Measurements from ENCODE around the gene VAT1L. TPM values are rescaled to one million over a fixed set of nuclear protein-coding genes. Genes with fewer than 3 reads are reported as not detected.

VAT1L gene
- total and polyA plus RNA-seq, 9 donors = 0.05 to 2.3 (median 0.23) TPM

GRCh38 chr16:77820340-77820739 lies 32.0 kb downstream of the VAT1L start:
- no peaks in the 10 kb centered on the region for H3K27me3 ChIP-seq
- no peak overlapping the region for H3K4me3 ChIP-seq
- H3K9me3 ChIP-seq = no peaks in the 10 kb centered on the region
- no peak overlapping the region for H3K27ac ChIP-seq
- intact Hi-C loops (cut with DNase I) = no loop called here
- no peak for DNase-seq
- no peak for TF ChIP-seq EP300 (IDR thresholded peaks at IDR 0.05)
- no peak for TF ChIP-seq CTCF (IDR thresholded peaks at IDR 0.05)
- TF ChIP-seq POLR2A (IDR thresholded peaks at IDR 0.05) = no peak
- no peaks in the 10 kb centered on the region for H3K4me1 ChIP-seq (ENCODE audit: insufficient read depth)
- WGBS, 3 donors = 67 to 76% (median 74%) methylated on average over 3 of the region's 3 CpGs
- no peaks in the 10 kb centered on the region for H3K36me3 ChIP-seq

DNA sequence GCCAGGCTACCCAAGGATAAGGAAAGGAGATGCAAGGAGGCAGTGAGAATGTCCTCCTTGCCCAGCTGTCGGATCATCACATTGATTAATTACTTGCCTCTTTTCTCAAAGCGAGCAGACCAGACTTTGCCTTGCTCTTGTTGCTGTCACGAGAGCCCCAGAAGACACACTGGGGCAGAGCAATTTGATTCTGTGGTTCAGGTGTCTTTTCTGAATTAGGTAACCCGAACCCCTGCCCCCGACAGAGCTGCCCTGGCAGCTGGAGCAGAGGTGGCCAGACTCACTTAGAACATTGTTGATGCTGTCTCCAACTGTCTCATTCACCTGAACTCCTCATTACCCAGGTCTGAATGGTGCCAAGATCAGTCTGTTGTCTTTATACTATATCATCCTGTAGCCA lies 34.3 kb downstream of the VAT1L start:
- H3K27ac ChIP-seq = no peak overlapping the region
- intact Hi-C loops (cut with DNase I) = no loop called here
- no peaks in the 10 kb centered on the region for H3K9me3 ChIP-seq
- WGBS, 3 donors = 63 to 73% (median 68%) methylated on average over 5 of the region's 5 CpGs
- no peak for TF ChIP-seq CTCF (IDR thresholded peaks at IDR 0.05)
- TF ChIP-seq EP300 (IDR thresholded peaks at IDR 0.05) = no peak
- no peak for TF ChIP-seq POLR2A (IDR thresholded peaks at IDR 0.05)
- no peak overlapping the region for H3K4me3 ChIP-seq
- H3K4me1 ChIP-seq (ENCODE audit: insufficient read depth) = no peaks in the 10 kb centered on the region
- no peaks in the 10 kb centered on the region for H3K27me3 ChIP-seq
- DNase-seq = no peak
- no peaks in the 10 kb centered on the region for H3K36me3 ChIP-seq

GRCh38 chr16:77823067-77823466 lies 34.7 kb downstream of the VAT1L start:
- H3K27me3 ChIP-seq = no peaks in the 10 kb centered on the region
- H3K36me3 ChIP-seq = no peaks in the 10 kb centered on the region
- H3K9me3 ChIP-seq = no peaks in the 10 kb centered on the region
- no peaks in the 10 kb centered on the region for H3K4me1 ChIP-seq (ENCODE audit: insufficient read depth)
- no peak overlapping the region for H3K4me3 ChIP-seq
- intact Hi-C loops (cut with DNase I) = no loop called here
- no peak for DNase-seq
- TF ChIP-seq EP300 (IDR thresholded peaks at IDR 0.05) (no peak), POLR2A (IDR thresholded peaks at IDR 0.05) (no peak), CTCF (IDR thresholded peaks at IDR 0.05) (no peak)
- WGBS, 3 donors = 62 to 75% (median 65%) methylated on average over 4 of the region's 4 CpGs
- no peak overlapping the region for H3K27ac ChIP-seq

- 81 to 84% (median 83%) methylated on average over 7 of the region's 7 CpGs for WGBS, 3 donors
- no peak for DNase-seq
- H3K27ac ChIP-seq = no peak overlapping the region
- H3K36me3 ChIP-seq = no peaks in the 10 kb centered on the region
- no peaks in the 10 kb centered on the region for H3K9me3 ChIP-seq
- no peak overlapping the region for H3K4me3 ChIP-seq
- H3K4me1 ChIP-seq (ENCODE audit: insufficient read depth) = no peaks in the 10 kb centered on the region
- TF ChIP-seq CTCF (IDR thresholded peaks at IDR 0.05) = no peak
- H3K27me3 ChIP-seq = no peaks in the 10 kb centered on the region
- intact Hi-C loops (cut with DNase I) = no loop called here
Observed at GRCh38 chr16:77825196-77825595, 36.8 kb downstream of the VAT1L start.

GRCh38 chr16:77827032-77827431 lies 38.7 kb downstream of the VAT1L start:
- Histone ChIP-seq H3K4me3 (no peak overlapping the region), H3K4me1 (ENCODE audit: insufficient read depth) (no peaks in the 10 kb centered on the region), H3K27me3 (no peaks in the 10 kb centered on the region), H3K9me3 (no peaks in the 10 kb centered on the region), H3K27ac (no peak overlapping the region), H3K36me3 (no peaks in the 10 kb centered on the region)
- no peak for DNase-seq
- 74 to 80% (median 78%) methylated on average over 3 of the region's 3 CpGs for WGBS, 3 donors
- no peak for TF ChIP-seq CTCF (IDR thresholded peaks at IDR 0.05)
- no peak for TF ChIP-seq POLR2A (IDR thresholded peaks at IDR 0.05)
- TF ChIP-seq EP300 (IDR thresholded peaks at IDR 0.05) = no peak
- intact Hi-C loops (cut with DNase I) = no loop called here

All from ovary (tissue), 9 donors.